ENCODE measurements around the gene IGFL4. TPM values are rescaled to one million over a fixed set of nuclear protein-coding genes. Genes with fewer than 3 reads are reported as not detected.

IGFL4 gene
- total RNA-seq, 2 experiments from 2014 or later = not detected

- Mint-ChIP-seq H3K9me3 (no peaks in the 10 kb centered on the region), H3K4me1 (peaks cover 3% of the 10 kb centered on the region), H3K4me3 (no peak overlapping the region), H3K27me3 (peaks cover 87% of the 10 kb centered on the region), H3K27ac (no peak overlapping the region), H3K36me3 (no peaks in the 10 kb centered on the region)
- DNase-seq = no peak
These were observed 29.1 kb upstream of the IGFL4 start for GRCh38 chr19:46069806-46070341.

GRCh38 chr19:46068345-46069258 is 27.8 kb upstream of the IGFL4 start:
- Mint-ChIP-seq H3K9me3 (no peaks in the 10 kb centered on the region), H3K4me3 (no peak overlapping the region), H3K36me3 (no peaks in the 10 kb centered on the region), H3K27ac (no peak overlapping the region), H3K27me3 (peaks cover 84% of the 10 kb centered on the region), H3K4me1 (peaks cover 3% of the 10 kb centered on the region)
- DNase-seq = no peak

GRCh38 chr19:46067691-46068090 is 26.9 kb upstream of the IGFL4 start:
- H3K4me3 Mint-ChIP-seq = no peak overlapping the region
- no peaks in the 10 kb centered on the region for H3K9me3 Mint-ChIP-seq
- no peak overlapping the region for H3K27ac Mint-ChIP-seq
- H3K27me3 Mint-ChIP-seq = peaks cover 84% of the 10 kb centered on the region
- no peak for DNase-seq
- peaks cover 3% of the 10 kb centered on the region for H3K4me1 Mint-ChIP-seq
- H3K36me3 Mint-ChIP-seq = no peaks in the 10 kb centered on the region

GRCh38 chr19:46066471-46066870 is 25.7 kb upstream of the IGFL4 start:
- no peak for DNase-seq
- Mint-ChIP-seq H3K27me3 (peaks cover 83% of the 10 kb centered on the region), H3K4me3 (no peak overlapping the region), H3K36me3 (no peaks in the 10 kb centered on the region), H3K9me3 (peaks cover 1% of the 10 kb centered on the region), H3K27ac (no peak overlapping the region), H3K4me1 (peaks cover 3% of the 10 kb centered on the region)

GRCh38 chr19:46065486-46066071 is 24.8 kb upstream of the IGFL4 start:
- no peak for DNase-seq
- Mint-ChIP-seq H3K27ac (no peak overlapping the region), H3K4me3 (no peak overlapping the region), H3K36me3 (no peaks in the 10 kb centered on the region), H3K4me1 (peaks cover 3% of the 10 kb centered on the region), H3K27me3 (peaks cover 74% of the 10 kb centered on the region), H3K9me3 (peaks cover 1% of the 10 kb centered on the region)

GRCh38 chr19:46063201-46063600 is 22.4 kb upstream of the IGFL4 start:
- H3K36me3 Mint-ChIP-seq = no peaks in the 10 kb centered on the region
- H3K4me3 Mint-ChIP-seq = no peak overlapping the region
- no peak for DNase-seq
- no peak overlapping the region for H3K27ac Mint-ChIP-seq
- no peaks in the 10 kb centered on the region for H3K4me1 Mint-ChIP-seq
- H3K9me3 Mint-ChIP-seq = peaks cover 10% of the 10 kb centered on the region
- H3K27me3 Mint-ChIP-seq = peaks cover 71% of the 10 kb centered on the region

- H3K27me3 Mint-ChIP-seq = peaks cover 75% of the 10 kb centered on the region
- DNase-seq = no peak
- H3K27ac Mint-ChIP-seq = no peak overlapping the region
- no peaks in the 10 kb centered on the region for H3K36me3 Mint-ChIP-seq
- H3K9me3 Mint-ChIP-seq = peaks cover 10% of the 10 kb centered on the region
- H3K4me1 Mint-ChIP-seq = no peaks in the 10 kb centered on the region
- no peak overlapping the region for H3K4me3 Mint-ChIP-seq
These were observed 19.2 kb upstream of the IGFL4 start for GRCh38 chr19:46060012-46060411.

GRCh38 chr19:46058778-46059177 is 18.0 kb upstream of the IGFL4 start:
- Mint-ChIP-seq H3K27ac (no peak overlapping the region), H3K27me3 (peaks cover 76% of the 10 kb centered on the region), H3K36me3 (no peaks in the 10 kb centered on the region), H3K9me3 (peaks cover 10% of the 10 kb centered on the region), H3K4me1 (no peaks in the 10 kb centered on the region), H3K4me3 (no peak overlapping the region)
- DNase-seq = no peak

- H3K4me3 Mint-ChIP-seq = no peak overlapping the region
- peaks cover 8% of the 10 kb centered on the region for H3K9me3 Mint-ChIP-seq
- H3K27me3 Mint-ChIP-seq = peaks cover 67% of the 10 kb centered on the region
- H3K4me1 Mint-ChIP-seq = no peaks in the 10 kb centered on the region
- no peak overlapping the region for H3K27ac Mint-ChIP-seq
- DNase-seq = no peak
- H3K36me3 Mint-ChIP-seq = no peaks in the 10 kb centered on the region
These were observed 15.7 kb upstream of the IGFL4 start for GRCh38 chr19:46056536-46056935.

- no peak for DNase-seq
- peaks cover 78% of the 10 kb centered on the region for H3K27me3 Mint-ChIP-seq
- no peaks in the 10 kb centered on the region for H3K9me3 Mint-ChIP-seq
- no peaks in the 10 kb centered on the region for H3K36me3 Mint-ChIP-seq
- no peak overlapping the region for H3K4me3 Mint-ChIP-seq
- no peaks in the 10 kb centered on the region for H3K4me1 Mint-ChIP-seq
- no peak overlapping the region for H3K27ac Mint-ChIP-seq
These were observed 12.1 kb upstream of the IGFL4 start for GRCh38 chr19:46052896-46053295.

- H3K27me3 Mint-ChIP-seq = peaks cover 73% of the 10 kb centered on the region
- DNase-seq = no peak
- no peak overlapping the region for H3K27ac Mint-ChIP-seq
- no peak overlapping the region for H3K4me3 Mint-ChIP-seq
- H3K36me3 Mint-ChIP-seq = no peaks in the 10 kb centered on the region
- H3K9me3 Mint-ChIP-seq = peaks cover 17% of the 10 kb centered on the region
- H3K4me1 Mint-ChIP-seq = no peaks in the 10 kb centered on the region
These were observed 8.8 kb upstream of the IGFL4 start for GRCh38 chr19:46049597-46049996.

GRCh38 chr19:46043519-46043918 is 2.7 kb upstream of the IGFL4 start:
- Mint-ChIP-seq H3K27ac (no peak overlapping the region), H3K36me3 (peaks cover 2% of the 10 kb centered on the region), H3K27me3 (peaks cover 67% of the 10 kb centered on the region), H3K4me1 (no peaks in the 10 kb centered on the region), H3K4me3 (no peak overlapping the region), H3K9me3 (peaks cover 23% of the 10 kb centered on the region)
- no peak for DNase-seq

GRCh38 chr19:46042252-46042883 is 1.6 kb upstream of the IGFL4 start:
- H3K27me3 Mint-ChIP-seq = peaks cover 56% of the 10 kb centered on the region
- H3K4me1 Mint-ChIP-seq = no peaks in the 10 kb centered on the region
- no peak overlapping the region for H3K4me3 Mint-ChIP-seq
- no peak overlapping the region for H3K27ac Mint-ChIP-seq
- peaks cover 21% of the 10 kb centered on the region for H3K9me3 Mint-ChIP-seq
- no peak for DNase-seq
- H3K36me3 Mint-ChIP-seq = peaks cover 2% of the 10 kb centered on the region

- Mint-ChIP-seq H3K9me3 (peaks cover 6% of the 10 kb centered on the region), H3K27me3 (peaks cover 41% of the 10 kb centered on the region)
These were observed 677 bp downstream of the IGFL4 start for GRCh38 chr19:46040125-46040524.

GRCh38 chr19:46036744-46037128 is 4.1 kb downstream of the IGFL4 start:
- DNase-seq = no peak
- Mint-ChIP-seq H3K27me3 (peaks cover 17% of the 10 kb centered on the region), H3K4me3 (no peak overlapping the region), H3K36me3 (no peaks in the 10 kb centered on the region), H3K4me1 (no peaks in the 10 kb centered on the region), H3K27ac (no peak overlapping the region), H3K9me3 (no peaks in the 10 kb centered on the region)

More at GRCh38 chr19:46040125-46040524, 677 bp downstream of the IGFL4 start:
- no peak overlapping the region for H3K4me3 Mint-ChIP-seq
- peaks cover 2% of the 10 kb centered on the region for H3K36me3 Mint-ChIP-seq
- no peaks in the 10 kb centered on the region for H3K4me1 Mint-ChIP-seq
- no peak overlapping the region for H3K27ac Mint-ChIP-seq
- DNase-seq = no peak

All from activated naive CD8-positive, alpha-beta T cell treated with anti-CD3 and anti-CD28 coated beads for 36 hours (primary cell).